ENCODE results near the gene SPEN.
"Not testable (repeated sequence)": the region's sequence is repeated elsewhere in the genome, so short reads cannot be mapped to it uniquely, and the experiment has no call there.

Gene SPEN

DNA sequence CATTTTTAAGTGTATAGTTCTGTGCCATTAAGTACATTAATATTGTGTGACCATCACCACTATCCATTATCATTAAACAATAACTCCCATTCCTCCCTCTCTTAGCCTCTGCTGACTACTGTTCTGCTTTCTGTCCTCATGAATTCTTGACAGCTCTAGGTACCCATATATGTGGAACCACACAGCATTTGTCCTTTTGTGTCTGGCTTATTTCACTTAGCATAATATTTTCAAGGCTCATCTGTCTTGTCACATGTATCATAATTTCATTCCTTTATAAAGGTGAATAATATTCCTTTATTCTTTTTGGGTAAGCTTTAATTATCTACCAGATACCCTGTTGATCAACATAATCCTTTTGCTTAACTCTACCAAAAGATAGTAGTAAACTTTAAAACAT, 47.7 kb downstream of the SPEN start:
- no peak for DNase-seq (ENCODE audit: low read depth)

DNA sequence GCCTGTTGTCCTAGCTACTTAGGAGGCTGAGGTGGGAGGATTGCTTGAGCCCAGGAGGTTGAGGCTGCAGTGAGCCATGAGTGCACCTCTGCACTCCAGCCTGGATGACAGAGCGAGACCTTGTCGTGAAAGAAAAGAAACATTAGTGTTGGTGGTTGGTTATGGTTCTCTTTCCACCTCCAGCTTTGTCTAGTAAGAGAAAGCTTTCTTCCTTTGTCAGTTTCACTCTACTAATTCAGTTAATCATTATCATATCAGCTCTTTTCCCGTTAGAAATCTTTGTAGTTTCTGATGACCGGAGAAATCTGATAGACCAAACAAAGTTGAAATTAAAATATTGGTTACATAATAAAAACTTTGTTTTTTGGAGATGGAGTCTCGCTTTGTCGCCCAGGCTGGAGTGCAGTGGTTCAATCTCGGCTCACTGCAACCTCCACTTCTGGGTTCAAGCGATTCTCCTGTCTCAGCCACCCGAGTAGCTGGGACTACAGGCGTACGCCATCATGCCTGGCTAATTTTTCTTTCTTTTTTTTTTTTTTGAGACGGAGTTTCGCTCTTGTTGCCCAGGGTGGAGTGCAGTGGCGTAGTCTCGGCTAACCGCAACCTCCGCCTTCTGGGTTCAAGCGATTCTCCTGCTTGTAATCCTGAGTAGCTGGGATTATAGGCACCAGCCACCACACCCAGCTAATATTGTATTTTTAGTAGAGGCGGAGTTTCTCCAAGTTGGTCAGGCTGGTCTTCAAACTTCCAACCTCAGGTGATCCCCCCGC, 49.5 kb downstream of the SPEN start:
- DNase-seq (ENCODE audit: low read depth), result not testable (repeated sequence)

DNA sequence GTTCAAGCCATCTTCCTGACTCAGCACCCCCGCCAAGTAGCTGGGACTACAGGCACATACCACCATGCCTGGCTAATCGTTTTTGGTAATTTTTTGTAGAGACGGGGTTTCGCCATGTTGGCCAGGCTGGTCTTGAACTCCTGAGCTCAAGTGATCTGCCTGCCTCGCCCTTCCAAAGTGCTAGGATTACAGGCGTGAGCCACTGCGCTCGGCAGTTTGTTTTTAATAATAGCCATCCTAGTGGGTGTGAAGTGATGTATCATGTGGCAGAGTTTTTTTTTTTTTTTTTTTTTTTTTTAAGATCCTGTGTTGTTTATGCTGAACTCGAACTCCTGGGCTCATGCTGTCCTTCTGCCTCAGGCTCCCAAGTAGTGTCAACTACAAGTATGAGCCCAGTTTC, 51.8 kb downstream of the SPEN start:
- DNase-seq (ENCODE audit: low read depth), result no peak

GRCh38 chr1:15900662-15901279, 53.3 kb downstream of the SPEN start:
- DNase-seq (ENCODE audit: low read depth), result no peak

DNA sequence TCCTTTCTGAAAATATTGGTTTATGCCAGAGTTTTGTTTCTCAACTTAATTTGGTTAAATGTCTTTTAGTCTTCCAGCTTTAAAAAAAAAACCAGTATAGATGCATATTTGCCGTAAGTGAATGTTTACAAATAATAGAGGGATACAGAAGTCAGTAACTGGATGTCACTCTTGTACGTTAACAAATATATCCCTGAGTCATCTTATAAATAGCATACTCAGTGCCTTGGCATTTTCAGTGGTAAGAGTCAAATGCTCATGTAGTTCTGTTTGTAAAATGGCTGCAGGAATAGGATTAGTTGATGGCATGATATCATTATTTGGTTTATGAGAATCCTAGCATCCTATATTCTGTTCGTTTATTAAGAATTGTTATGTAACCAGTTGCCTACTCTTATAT, 55.4 kb downstream of the SPEN start:
- DNase-seq (ENCODE audit: low read depth), result peak; percentile 82

DNA sequence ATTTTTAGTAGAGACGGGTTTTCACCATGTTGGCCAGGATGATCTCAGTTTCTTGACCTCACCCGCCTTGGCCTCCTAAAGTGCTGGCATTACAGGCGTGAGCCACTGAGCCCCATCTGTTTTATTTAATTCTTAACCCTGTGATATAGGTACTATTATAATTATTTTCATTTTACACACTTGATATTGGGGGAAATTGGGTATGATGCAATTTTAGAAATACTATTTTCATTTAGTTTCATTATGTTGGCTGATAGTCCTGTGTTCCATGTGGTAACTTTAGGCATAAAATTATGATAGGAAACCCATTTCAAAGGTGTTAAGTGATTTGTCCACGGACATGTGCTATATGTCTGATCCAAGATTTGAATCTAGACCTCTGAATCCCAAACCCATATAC, 61.1 kb downstream of the SPEN start:
- no peak for DNase-seq (ENCODE audit: low read depth)

- no peak for DNase-seq (ENCODE audit: low read depth)
Measured at GRCh38 chr1:15911141-15911540, 63.6 kb downstream of the SPEN start.

- DNase-seq (ENCODE audit: low read depth), result no peak
Measured at GRCh38 chr1:15911927-15912326, 64.4 kb downstream of the SPEN start.

DNA sequence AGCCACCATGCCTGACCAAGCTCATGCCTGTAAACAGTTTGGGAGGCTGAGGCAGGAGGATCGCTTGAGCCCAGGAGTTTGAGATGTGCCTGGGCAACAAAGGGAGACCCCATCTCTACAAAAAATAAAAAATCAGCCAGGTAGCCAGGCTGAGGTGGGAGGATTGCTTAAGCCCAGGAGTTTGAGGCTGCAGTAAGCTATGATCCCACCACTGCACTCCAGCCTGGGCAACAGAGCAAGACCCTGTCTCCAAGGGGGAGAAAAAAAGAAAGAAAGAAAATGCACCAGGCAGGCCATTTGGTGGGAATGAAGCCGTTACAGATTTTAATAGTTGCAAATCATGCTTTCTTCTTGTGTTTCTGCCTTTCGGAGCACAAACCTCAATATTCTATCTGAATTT, 66.1 kb downstream of the SPEN start:
- not testable (repeated sequence) for DNase-seq (ENCODE audit: low read depth)

DNA sequence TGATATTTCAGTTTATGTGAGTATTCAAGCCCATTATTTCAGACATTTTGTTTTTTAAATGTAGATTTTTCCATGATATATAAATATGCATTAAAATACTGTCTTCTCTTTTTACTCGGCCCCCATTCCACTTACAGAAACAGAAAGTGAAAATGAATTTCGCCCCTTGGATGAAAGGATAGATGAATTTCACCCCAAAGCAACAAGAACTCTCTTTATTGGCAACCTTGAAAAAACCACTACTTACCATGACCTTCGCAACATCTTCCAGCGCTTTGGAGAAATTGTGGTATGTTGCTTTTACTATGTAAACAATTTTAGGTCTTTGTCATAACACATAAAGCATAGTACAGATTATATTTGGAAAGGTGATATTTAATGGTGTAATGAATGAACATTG, 68.5 kb downstream of the SPEN start:
- DNase-seq (ENCODE audit: low read depth), result peak; percentile 25

- no peak for DNase-seq (ENCODE audit: low read depth)
Measured at GRCh38 chr1:15916417-15916816, 68.9 kb downstream of the SPEN start.

DNA sequence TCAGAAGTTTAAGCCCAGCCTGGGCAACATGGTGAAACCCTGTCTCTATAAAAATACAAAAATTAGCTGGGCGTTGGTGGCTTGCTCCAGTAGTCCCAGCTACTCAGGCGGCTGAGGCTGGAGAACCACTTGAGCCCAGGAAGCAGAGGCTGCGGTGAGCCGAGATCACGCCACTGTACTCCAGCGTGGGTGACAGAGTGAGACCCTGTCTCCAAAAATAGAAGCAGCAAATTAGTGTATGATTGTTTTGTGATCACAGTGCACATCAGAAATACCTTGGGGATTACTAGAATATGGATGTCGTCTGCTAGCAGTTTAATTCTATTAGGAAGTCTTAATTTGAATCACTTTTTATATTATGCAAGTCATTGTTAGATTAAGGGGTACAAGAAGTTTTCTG, 69.4 kb downstream of the SPEN start:
- no peak for DNase-seq (ENCODE audit: low read depth)

GRCh38 chr1:15918962-15919715, 71.6 kb downstream of the SPEN start:
- DNase-seq (ENCODE audit: low read depth), result peak; percentile 73

DNA sequence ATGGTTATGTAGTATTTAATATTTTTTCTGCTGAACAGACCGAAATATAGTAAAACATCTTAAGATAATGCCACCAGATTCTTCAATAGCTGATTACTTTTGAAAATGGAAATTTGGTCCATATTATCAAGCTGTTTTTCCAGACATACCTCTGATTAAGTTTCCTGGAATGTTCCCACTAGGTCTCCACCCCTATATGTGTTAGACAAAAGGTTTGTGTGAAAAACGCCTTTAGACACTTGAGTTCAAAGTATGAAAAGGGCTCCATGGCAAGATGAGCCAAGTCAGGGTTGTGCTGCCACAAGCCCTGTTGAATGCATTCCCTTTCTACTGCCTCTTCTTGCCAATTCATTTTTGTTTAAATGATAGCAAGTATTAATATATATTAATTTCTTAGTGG, 75.7 kb downstream of the SPEN start:
- peak; percentile 66 for DNase-seq (ENCODE audit: low read depth)

DNA sequence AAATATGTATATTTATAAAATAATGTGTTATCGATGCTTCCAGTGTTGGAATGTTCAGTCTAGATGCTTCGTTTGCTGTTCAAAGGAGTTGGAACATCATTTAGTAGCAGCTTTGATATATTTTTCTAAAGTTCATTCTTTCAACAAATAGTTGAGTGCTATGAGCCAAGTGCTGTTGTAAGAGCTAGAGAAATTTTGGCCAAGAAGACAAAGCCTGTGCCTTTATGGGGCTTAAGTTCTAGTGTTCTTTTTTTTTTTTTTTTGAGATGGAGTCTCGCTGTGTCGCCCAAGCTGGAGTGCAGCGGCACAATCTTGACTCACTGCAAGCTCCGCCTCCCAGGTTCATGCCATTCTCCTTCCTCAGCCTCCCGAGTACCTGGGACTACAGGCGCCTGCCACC, 78.9 kb downstream of the SPEN start:
- DNase-seq (ENCODE audit: low read depth), result not testable (repeated sequence)

- no peak for DNase-seq (ENCODE audit: low read depth)
Measured at GRCh38 chr1:15928971-15929965, 81.8 kb downstream of the SPEN start.

- no peak for DNase-seq (ENCODE audit: low read depth)
Measured at GRCh38 chr1:15931401-15931800, 83.9 kb downstream of the SPEN start.

- no peak for DNase-seq (ENCODE audit: low read depth)
Measured at GRCh38 chr1:15931884-15932283, 84.4 kb downstream of the SPEN start.

- no peak for DNase-seq (ENCODE audit: low read depth)
Measured at GRCh38 chr1:15932612-15933011, 85.1 kb downstream of the SPEN start.

DNA sequence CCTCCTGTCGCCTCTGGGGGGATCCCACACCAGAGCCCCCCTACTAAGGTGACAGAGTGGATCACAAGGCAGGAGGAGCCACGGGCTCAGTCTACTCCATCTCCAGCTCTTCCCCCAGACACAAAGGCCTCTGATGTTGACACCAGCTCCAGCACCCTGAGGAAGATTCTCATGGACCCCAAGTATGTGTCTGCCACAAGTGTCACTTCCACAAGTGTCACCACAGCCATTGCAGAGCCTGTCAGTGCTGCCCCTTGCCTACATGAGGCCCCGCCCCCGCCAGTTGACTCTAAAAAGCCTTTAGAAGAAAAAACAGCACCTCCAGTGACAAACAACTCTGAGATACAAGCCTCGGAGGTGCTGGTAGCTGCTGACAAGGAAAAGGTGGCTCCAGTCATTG, 86.2 kb downstream of the SPEN start:
- DNase-seq (ENCODE audit: low read depth), result no peak

DNA sequence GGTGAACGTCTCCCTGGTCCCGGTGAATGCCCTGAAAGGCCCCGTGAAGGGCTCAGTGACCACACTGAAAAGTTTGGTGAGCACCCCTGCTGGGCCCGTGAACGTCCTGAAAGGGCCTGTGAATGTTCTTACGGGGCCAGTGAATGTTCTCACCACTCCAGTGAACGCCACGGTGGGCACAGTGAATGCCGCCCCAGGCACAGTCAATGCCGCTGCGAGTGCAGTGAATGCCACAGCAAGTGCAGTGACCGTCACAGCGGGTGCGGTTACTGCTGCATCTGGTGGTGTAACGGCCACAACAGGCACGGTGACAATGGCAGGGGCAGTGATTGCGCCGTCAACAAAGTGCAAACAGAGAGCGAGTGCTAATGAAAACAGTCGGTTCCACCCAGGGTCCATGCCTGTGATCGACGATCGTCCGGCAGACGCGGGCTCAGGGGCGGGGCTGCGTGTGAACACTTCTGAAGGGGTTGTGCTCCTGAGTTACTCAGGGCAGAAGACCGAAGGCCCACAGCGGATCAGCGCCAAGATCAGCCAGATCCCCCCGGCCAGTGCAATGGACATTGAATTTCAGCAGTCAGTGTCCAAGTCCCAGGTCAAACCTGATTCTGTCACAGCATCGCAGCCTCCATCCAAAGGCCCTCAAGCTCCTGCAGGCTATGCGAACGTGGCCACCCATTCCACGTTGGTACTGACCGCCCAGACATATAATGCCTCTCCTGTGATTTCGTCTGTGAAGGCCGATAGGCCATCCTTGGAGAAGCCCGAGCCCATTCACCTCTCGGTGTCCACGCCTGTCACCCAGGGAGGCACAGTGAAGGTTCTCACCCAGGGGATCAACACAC, 86.9 kb downstream of the SPEN start:
- no peak for DNase-seq (ENCODE audit: low read depth)

Measured in amniotic epithelial cell (primary cell).